SK-N-SH (cell line): ENCODE data around the gene TIAM1. TPM values are rescaled to one million over a fixed set of nuclear protein-coding genes. Genes with fewer than 3 reads are reported as not detected.

ENCODE experiments used
- CTCF ChIA-PET: fragments of 300-600, 350-600 bp; formaldehyde crosslinking; extraction: SDS; loops from one replicate; lab custom pipeline; 2021; lab: Yijun Ruan, JAX
- POLR2A ChIA-PET: fragments of 350-600 bp; sonication (Branson Sonifier 250); formaldehyde crosslinking; extraction: SDS; loops from one replicate; lab custom pipeline; 2020; ENCODE audit warnings: antibody characterized with exemption, inconsistent platforms; lab: Yijun Ruan, JAX
- DNase-seq: peaks from one replicate; pipeline ENCODE4 v3.0.0; 2012
- H2AFZ ChIP-seq: fragments of 200-600 bp; sonication (generic); 2 replicates; pipeline ENCODE4 v1.8.1; 2016; ENCODE audit warnings: antibody characterized with exemption, mild to moderate bottlenecking, low read depth
- H3F3A ChIP-seq: fragments of 200-600 bp; sonication (generic); replicated peaks from 2 replicates; pipeline ENCODE3; 2016; ENCODE audit warnings: antibody characterized with exemption, mild to moderate bottlenecking; ENCODE audit not compliant: insufficient read depth
- H3K27ac ChIP-seq, 2 experiments: fragments of 200-500 bp in 1 of 2; fragments of 200-600 bp in 1 of 2; sonication (Bioruptor generic) in 1 of 2; sonication (generic), shearing (Covaris generic) in 1 of 2; 2 replicates each; pipeline versions ENCODE4 v1.5.1 to v1.6.1; 2014 to 2016; ENCODE audit warnings: low read depth in 2 of 2, inconsistent platforms in 1 of 2, low read length in 1 of 2, mild to moderate bottlenecking in 1 of 2, mixed read lengths in 1 of 2
- H3K27me3 ChIP-seq: fragments of 200-600 bp; sonication (generic), shearing (Covaris generic); 2 replicates; pipeline ENCODE4 v1.6.1; 2016; ENCODE audit warnings: mixed run types; ENCODE audit not compliant: insufficient read depth
- H3K36me3 ChIP-seq, 2 experiments: fragments of 200-500 bp in 1 of 2; fragments of 200-600 bp in 1 of 2; sonication (Bioruptor generic) in 1 of 2; sonication (generic) in 1 of 2; replicated peaks in 1 of 2; 2 replicates each; pipeline versions ENCODE3 to v1.5.1; 2014 to 2016; ENCODE audit warnings: low read length in 1 of 2, mild to moderate bottlenecking in 1 of 2; ENCODE audit not compliant: insufficient read depth in 2 of 2, control insufficient read depth in 1 of 2
- H3K4me1 ChIP-seq, 2 experiments: fragments of 200-500 bp in 1 of 2; fragments of 200-600 bp in 1 of 2; sonication (Bioruptor generic) in 1 of 2; sonication (generic), shearing (Covaris generic) in 1 of 2; 2 replicates each; pipeline versions ENCODE4 v1.5.1 to v1.6.1; 2014 to 2016; ENCODE audit warnings: low read depth in 1 of 2, low read length in 1 of 2, mixed run types in 1 of 2; ENCODE audit not compliant: insufficient read depth in 2 of 2, control insufficient read depth in 1 of 2
- H3K4me2 ChIP-seq: fragments of 200-600 bp; sonication (generic), shearing (Covaris generic); 2 replicates; pipeline ENCODE4 v1.6.1; 2017; ENCODE audit warnings: mixed run types
- H3K4me3 ChIP-seq, 2 experiments: fragments of 200-500 bp in 1 of 2; fragments of 200-600 bp in 1 of 2; sonication (Bioruptor generic) in 1 of 2; sonication (generic), shearing (Covaris generic) in 1 of 2; 2 replicates each; pipeline versions ENCODE4 v1.5.1 to v1.8.1; 2014 to 2016; ENCODE audit warnings: low read depth in 2 of 2, inconsistent platforms in 1 of 2, low read length in 1 of 2, mild to moderate bottlenecking in 1 of 2, mixed read lengths in 1 of 2, moderate library complexity in 1 of 2
- H3K79me2 ChIP-seq: fragments of 200-600 bp; sonication (generic); 2 replicates; pipeline ENCODE4 v1.8.1; 2017; ENCODE audit warnings: mild to moderate bottlenecking; ENCODE audit not compliant: insufficient read depth
- H3K9ac ChIP-seq: fragments of 200-600 bp; sonication (generic); 2 replicates; pipeline ENCODE4 v1.6.1; 2017; ENCODE audit warnings: mixed run types
- H3K9me2 ChIP-seq: fragments of 200-600 bp; sonication (generic); 2 replicates; pipeline ENCODE4 v1.6.1; 2017; ENCODE audit warnings: mixed run types
- H3K9me3 ChIP-seq: fragments of 200-600 bp; sonication (generic); 2 replicates; pipeline ENCODE4 v1.6.1; 2017; ENCODE audit warnings: mixed run types, mild to moderate bottlenecking, moderate library complexity
- H4K20me1 ChIP-seq: fragments of 200-600 bp; sonication (generic); 2 replicates; pipeline ENCODE4 v1.6.1; 2017; ENCODE audit warnings: mild to moderate bottlenecking, mixed run types; ENCODE audit not compliant: insufficient read depth
- CHD2 ChIP-seq: fragments of 150-350 bp; IDR thresholded peaks from 2 replicates; pipeline ENCODE4 v1.6.1; 2018; ENCODE audit warnings: low read length; ENCODE audit not compliant: partially characterized antibody
- CTCF ChIP-seq: fragments of 200-600 bp; sonication (generic); IDR thresholded peaks from 2 replicates; pipeline ENCODE4 v1.6.1; 2017; ENCODE audit warnings: antibody characterized with exemption, mild to moderate bottlenecking, moderate library complexity
- ELF1 ChIP-seq: IDR thresholded peaks from 2 replicates; pipeline ENCODE4 v1.4.0; 2012
- EP300 ChIP-seq, 2 experiments: IDR thresholded peaks; 2 replicates each; pipeline versions ENCODE4 v1.4.0 to v1.6.1; 2012; ENCODE audit warnings: borderline replicate concordance in 1 of 2, low read depth in 1 of 2, low read length in 1 of 2
- FOSL2 ChIP-seq: IDR thresholded peaks from 2 replicates; pipeline ENCODE4 v1.4.0; 2012; ENCODE audit warnings: low read depth, mild to moderate bottlenecking, moderate library complexity, borderline replicate concordance
- FOXM1 ChIP-seq: IDR thresholded peaks from 2 replicates; pipeline ENCODE4 v1.4.0; 2012; ENCODE audit warnings: low read depth, mild to moderate bottlenecking
- GABPA ChIP-seq: IDR thresholded peaks from 2 replicates; pipeline ENCODE4 v1.4.0; 2012; ENCODE audit warnings: low read depth, mild to moderate bottlenecking
- GATA2 ChIP-seq: sonication (generic); formaldehyde crosslinking; IDR thresholded peaks from 2 replicates; pipeline ENCODE4 v1.5.0; 2020; ENCODE audit warnings: mild to moderate bottlenecking, missing genetic modification reagents
- IRF3 ChIP-seq: fragments of 150-350 bp; IDR thresholded peaks from 2 replicates; pipeline ENCODE4 v1.6.1; 2016; ENCODE audit warnings: mild to moderate bottlenecking, low read depth, low read length
- MAX ChIP-seq: IDR thresholded peaks from 2 replicates; pipeline ENCODE4 v1.4.0; 2012; ENCODE audit warnings: low read depth
- MEF2A ChIP-seq: IDR thresholded peaks from 2 replicates; pipeline ENCODE4 v1.4.0; 2012; ENCODE audit warnings: low read depth, borderline replicate concordance
- MXI1 ChIP-seq: IDR thresholded peaks from 2 replicates; pipeline ENCODE4 v1.6.1; 2012; ENCODE audit warnings: mild to moderate bottlenecking, low read depth, low read length, improper control_type of control experiment
- NRF1 ChIP-seq: IDR thresholded peaks from 2 replicates; pipeline ENCODE4 v1.6.1; 2012; ENCODE audit warnings: low read depth, mild to moderate bottlenecking, low read length
- POLR2AphosphoS5 ChIP-seq: IDR thresholded peaks from 2 replicates; pipeline ENCODE4 v1.6.1; 2012; ENCODE audit warnings: low read depth, low read length
- TAF1 ChIP-seq: IDR thresholded peaks from 2 replicates; pipeline ENCODE4 v1.6.1; 2012; ENCODE audit warnings: low read depth, mild to moderate bottlenecking, low read length, moderate library complexity, borderline replicate concordance
- TCF12 ChIP-seq: IDR thresholded peaks from 2 replicates; pipeline ENCODE4 v1.4.0; 2012
- WGBS: methylation state at CpG from one replicate; pipeline ENCODE4 v1.1.6; 2017; ENCODE audit warnings: low lambda C conversion rate; 5-methylcytosine and 5-hydroxymethylcytosine counted together
- polyA plus RNA-seq, 3 experiments: library from polyadenylated mRNA; depleted of rRNA; stranded (reverse); fragments of >200 nt; gene quantifications; 2 replicates each; pipeline ENCODE4 v1.2.3, GENCODE V29; 2012
- TF ChIP-seq, protein P1 (sequence below): IDR thresholded peaks from 2 replicates; pipeline ENCODE4 v1.4.0; 2012; ENCODE audit warnings: low read depth, borderline replicate concordance
- TF ChIP-seq, protein P2 (sequence below): IDR thresholded peaks from 2 replicates; pipeline ENCODE4 v1.4.0; 2012; ENCODE audit warnings: low read depth, borderline replicate concordance

The TIAM1 gene
- polyA plus RNA-seq, 1 of the 3 experiments (the other 2 are of a cell fraction) = 1.7 TPM

- H3K27ac ChIP-seq = peak overlapping the region in 1 of 2 experiments; percentile 35; a peak in 1 of 4 replicates
- no peaks in the 10 kb centered on the region for H3K36me3 ChIP-seq
- H3K4me1 ChIP-seq = peaks cover 0 to 8% of the 10 kb centered on the region in 2 experiments; a peak in 1 of 4 replicates
- DNase-seq = peak; percentile 35
- H3F3A ChIP-seq = no peaks in the 10 kb centered on the region
- H4K20me1 ChIP-seq = no peaks in the 10 kb centered on the region
- no peak overlapping the region for H3K4me3 ChIP-seq
- no peaks in the 10 kb centered on the region for H3K9me2 ChIP-seq
- no peaks in the 10 kb centered on the region for H3K27me3 ChIP-seq
- no peak overlapping the region for H3K9ac ChIP-seq
- H3K79me2 ChIP-seq = no peaks in the 10 kb centered on the region
- WGBS = 42% methylated on average over 6 of the region's 6 CpGs
- no peak overlapping the region for H2AFZ ChIP-seq
- H3K9me3 ChIP-seq = no peaks in the 10 kb centered on the region
- CTCF ChIA-PET = interaction anchor here (0.6 to 7.8 kb wide), 6 partner anchors 9 to 396 kb away, joined by 3 to 139 read pairs (median 16); no protein-coding TSS in a partner anchor
- H3K4me2 ChIP-seq = no peak overlapping the region
- POLR2A ChIA-PET = no interaction called here
- peak in 1 of 2 experiments; percentile 34; a peak in 1 of 4 replicates for TF ChIP-seq EP300 (IDR thresholded peaks at IDR 0.05; ENCODE audit: borderline replicate concordance in 1 of 2, low read depth in 1 of 2, low read length in 1 of 2)
- TF ChIP-seq, protein P1, sequence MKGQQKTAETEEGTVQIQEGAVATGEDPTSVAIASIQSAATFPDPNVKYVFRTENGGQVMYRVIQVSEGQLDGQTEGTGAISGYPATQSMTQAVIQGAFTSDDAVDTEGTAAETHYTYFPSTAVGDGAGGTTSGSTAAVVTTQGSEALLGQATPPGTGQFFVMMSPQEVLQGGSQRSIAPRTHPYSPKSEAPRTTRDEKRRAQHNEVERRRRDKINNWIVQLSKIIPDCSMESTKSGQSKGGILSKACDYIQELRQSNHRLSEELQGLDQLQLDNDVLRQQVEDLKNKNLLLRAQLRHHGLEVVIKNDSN = no peak
- TF ChIP-seq GATA2 = peak; percentile 34; the same call in 1 of the 2 replicates
These were observed 159.6 kb downstream of the TIAM1 start for GRCh38 chr21:31184459-31184858.

DNA sequence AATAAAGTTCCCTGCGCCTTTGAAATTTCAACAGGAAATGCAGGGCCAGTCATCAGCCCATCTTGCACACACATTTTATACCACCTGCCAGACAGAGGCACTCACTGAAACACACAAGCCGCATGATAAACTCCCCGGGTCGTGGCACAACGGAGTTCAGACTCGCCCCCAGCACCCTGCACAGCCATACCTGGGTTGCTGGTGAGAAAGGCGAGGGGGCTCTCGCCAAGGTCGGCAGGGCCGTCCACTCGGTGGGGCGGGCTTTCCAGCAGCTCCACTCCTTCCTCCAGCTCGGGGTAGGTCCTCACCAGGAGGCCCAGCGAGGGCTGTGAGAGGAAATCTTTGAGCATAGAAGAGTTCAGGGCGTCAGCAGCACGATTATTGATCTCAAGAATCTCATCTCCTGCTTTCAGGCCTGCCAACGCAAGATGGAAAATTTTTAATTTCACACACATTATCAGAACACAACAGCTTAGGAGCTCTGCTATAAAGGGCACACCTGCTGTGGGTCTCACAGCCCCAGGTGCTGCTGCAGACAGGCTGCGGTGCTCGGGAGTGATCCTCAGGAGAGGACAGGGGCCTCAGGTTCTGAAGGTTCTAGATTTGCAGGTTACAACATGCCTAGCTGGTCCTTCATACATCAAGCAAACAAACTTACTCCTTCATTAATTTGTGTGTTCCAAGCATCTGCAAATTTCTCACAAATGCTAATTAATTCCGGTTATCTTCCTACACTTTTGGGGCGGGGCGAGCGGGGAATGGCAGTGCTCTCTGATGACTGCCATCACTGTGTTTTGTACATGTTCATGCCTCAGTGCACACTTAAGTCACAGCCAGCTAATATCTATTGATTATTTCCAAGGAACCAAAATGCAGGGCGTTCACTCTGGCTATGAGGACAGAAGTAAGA lies 161.6 kb downstream of the TIAM1 start:
- 79% methylated on average over 17 of the region's 24 CpGs for WGBS
- H3K9me3 ChIP-seq = no peaks in the 10 kb centered on the region
- H3K27ac ChIP-seq = no peak overlapping the region
- no peaks in the 10 kb centered on the region for H3K27me3 ChIP-seq
- ChIA-PET POLR2A (no interaction called here), CTCF (interaction anchor here (0.7 to 7.8 kb wide), 10 partner anchors 11 to 422 kb away, joined by 3 to 139 read pairs (median 14); no protein-coding TSS in a partner anchor)
- H3K4me3 ChIP-seq = no peak overlapping the region
- H3F3A ChIP-seq = no peaks in the 10 kb centered on the region
- no peaks in the 10 kb centered on the region for H3K36me3 ChIP-seq
- no peaks in the 10 kb centered on the region for H4K20me1 ChIP-seq
- no peak overlapping the region for H2AFZ ChIP-seq
- H3K79me2 ChIP-seq = no peaks in the 10 kb centered on the region
- no peak overlapping the region for H3K9ac ChIP-seq
- no peak for DNase-seq
- H3K9me2 ChIP-seq = no peaks in the 10 kb centered on the region
- no peak overlapping the region for H3K4me2 ChIP-seq
- peaks cover 0 to 13% of the 10 kb centered on the region in 2 experiments; a peak in 1 of 4 replicates for H3K4me1 ChIP-seq
- no peak for TF ChIP-seq MEF2A
- TF ChIP-seq GABPA = no peak
- no peak for TF ChIP-seq POLR2AphosphoS5
- no peak for TF ChIP-seq NRF1
- TF ChIP-seq EP300 (IDR thresholded peaks at IDR 0.05; ENCODE audit: borderline replicate concordance in 1 of 2, low read depth in 1 of 2, low read length in 1 of 2) = no peak
- no peak for TF ChIP-seq ELF1
- TF ChIP-seq, protein P2, sequence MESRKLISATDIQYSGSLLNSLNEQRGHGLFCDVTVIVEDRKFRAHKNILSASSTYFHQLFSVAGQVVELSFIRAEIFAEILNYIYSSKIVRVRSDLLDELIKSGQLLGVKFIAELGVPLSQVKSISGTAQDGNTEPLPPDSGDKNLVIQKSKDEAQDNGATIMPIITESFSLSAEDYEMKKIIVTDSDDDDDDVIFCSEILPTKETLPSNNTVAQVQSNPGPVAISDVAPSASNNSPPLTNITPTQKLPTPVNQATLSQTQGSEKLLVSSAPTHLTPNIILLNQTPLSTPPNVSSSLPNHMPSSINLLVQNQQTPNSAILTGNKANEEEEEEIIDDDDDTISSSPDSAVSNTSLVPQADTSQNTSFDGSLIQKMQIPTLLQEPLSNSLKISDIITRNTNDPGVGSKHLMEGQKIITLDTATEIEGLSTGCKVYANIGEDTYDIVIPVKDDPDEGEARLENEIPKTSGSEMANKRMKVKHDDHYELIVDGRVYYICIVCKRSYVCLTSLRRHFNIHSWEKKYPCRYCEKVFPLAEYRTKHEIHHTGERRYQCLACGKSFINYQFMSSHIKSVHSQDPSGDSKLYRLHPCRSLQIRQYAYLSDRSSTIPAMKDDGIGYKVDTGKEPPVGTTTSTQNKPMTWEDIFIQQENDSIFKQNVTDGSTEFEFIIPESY = no peak
- TF ChIP-seq, protein P1 = no peak
- no peak for TF ChIP-seq IRF3
- no peak for TF ChIP-seq FOSL2
- TF ChIP-seq MAX = no peak
- no peak for TF ChIP-seq TCF12
- no peak for TF ChIP-seq MXI1
- no peak for TF ChIP-seq FOXM1
- no peak for TF ChIP-seq CHD2
- no peak for TF ChIP-seq CTCF
- TF ChIP-seq TAF1 = no peak
